GM19023 (cell line): ENCODE measurements around the gene HOXA11.

Experiments
- ATAC-seq: cut with Tn5 transposase; IDR thresholded peaks from one replicate; pipeline ENCODE4 v1.9.1; 2021; ENCODE audit warnings: mild to moderate bottlenecking, moderate library complexity; ENCODE audit not compliant: unreplicated experiment

Gene HOXA11

DNA sequence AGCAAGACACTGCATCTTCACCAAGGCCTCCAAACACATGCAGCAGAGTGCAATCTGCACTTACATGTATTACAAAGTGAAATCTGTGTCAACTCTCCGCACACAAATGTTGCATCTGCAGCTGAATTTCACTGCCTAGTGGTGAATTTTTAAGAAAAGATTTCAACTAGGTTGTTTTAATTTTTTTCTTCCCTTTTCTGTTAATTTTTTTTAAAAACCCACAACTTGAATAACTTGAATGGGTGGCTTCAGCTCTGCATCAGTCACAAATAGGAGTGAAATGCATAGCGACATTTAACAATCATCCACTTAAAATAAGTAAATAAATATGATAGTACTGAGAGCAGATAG, 8.9 kb upstream of the HOXA11 start:
- ATAC-seq: no peak

DNA sequence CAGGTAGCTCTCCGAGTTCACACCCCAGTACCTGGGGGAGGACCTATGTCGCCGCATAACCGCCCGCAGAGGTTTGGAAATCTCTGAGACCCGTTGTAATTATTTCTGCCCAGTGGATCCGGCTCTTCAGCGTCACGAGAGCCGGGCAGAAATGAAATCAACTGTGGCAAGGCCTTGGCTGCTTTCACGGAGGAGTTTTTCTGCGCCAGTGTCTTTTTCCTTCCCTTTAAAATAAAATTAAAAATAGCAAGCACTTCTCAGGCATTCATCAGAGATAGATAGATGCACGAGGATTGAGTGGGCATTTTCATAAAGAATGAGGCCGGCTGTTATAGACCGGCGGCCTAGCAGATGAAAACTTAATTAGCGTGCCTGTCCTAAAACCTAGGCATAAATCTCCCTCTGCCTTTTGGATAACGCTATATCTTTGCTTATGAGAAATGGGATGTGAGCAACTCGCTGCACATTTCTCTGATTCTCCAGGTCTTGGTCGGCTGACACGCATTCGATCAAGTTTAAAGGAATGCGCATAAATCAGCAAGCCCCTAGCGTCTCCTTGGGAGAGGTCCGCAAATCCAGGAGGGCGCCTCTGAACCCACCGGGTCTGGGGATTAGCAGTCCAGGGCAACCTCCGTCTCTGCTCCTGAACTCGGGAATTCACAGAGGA, 8.4 kb upstream of the HOXA11 start:
- ATAC-seq: no peak

DNA sequence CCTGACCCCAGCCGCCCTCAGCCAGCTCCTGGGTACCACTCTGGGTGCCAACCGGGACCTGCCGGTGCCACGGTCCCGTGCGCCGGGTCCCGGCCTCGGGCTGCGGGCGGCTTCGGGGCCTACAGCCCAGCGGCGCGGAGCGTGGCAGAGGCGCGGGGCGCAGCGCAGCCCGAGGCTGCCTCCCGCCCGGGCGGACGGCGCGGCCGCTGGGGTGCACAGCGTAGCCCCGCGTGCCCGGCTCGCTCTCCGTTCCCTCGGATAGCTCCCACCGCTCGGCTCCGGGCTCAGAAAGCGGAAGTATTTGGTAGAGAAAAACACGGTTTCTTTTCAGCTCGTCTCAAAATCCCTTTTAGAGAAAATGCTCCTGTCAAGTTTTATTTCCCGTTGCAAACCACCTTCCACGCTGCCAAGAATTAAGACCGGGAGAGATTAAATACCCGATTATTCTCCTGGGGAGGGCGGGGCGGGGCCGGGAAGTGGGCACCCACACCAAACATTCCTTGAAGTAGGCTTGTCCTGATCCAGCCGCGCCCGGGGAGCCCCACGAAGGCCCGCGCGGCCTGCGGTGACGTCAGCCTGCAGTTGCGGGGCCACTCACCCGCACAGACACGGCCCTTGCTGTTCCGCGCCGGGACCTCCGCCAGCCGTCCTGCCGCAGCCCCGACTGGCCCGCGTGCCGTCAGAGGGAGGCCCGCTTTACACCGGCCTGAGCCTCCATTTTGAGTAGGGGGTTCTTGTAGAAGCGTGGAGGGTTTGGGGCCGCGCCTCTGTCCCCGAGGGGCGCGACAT, 7.7 kb upstream of the HOXA11 start:
- ATAC-seq: no peak

DNA sequence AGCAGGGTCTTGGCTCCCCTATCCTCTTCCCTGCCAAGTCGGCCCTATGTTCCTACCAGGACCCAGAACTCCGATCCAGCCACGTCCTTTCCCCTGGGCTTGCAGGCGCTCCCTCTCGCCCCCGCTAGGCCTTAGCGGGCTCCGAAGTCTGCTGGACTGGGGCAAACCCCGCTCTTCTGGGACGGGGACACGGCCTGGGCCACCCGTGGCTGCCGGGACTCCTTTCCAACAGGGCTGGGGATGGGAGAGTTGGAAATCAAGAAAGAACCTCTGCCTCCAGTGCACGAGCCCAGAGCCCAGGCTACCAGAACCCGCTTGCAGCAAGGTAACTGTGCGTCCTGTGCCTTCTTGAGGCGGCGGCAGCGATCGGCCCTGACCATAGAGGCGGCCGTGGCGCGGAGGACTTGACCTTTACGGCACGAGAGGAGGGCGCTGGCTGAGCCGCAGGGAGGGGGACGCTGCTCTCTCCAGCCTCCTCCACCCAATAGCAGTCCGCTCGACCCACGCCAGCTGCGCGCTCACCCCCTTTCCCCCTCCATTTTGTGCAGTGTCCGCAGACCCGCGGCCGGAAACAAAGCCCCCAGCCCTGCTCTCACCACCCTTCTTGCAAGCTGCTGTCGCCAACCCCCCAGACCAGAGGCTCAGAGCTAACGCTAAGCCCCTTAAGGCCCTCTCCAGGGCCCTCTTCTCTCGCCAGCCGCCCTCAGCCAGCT, 7.0 kb upstream of the HOXA11 start:
- no peak for ATAC-seq

DNA sequence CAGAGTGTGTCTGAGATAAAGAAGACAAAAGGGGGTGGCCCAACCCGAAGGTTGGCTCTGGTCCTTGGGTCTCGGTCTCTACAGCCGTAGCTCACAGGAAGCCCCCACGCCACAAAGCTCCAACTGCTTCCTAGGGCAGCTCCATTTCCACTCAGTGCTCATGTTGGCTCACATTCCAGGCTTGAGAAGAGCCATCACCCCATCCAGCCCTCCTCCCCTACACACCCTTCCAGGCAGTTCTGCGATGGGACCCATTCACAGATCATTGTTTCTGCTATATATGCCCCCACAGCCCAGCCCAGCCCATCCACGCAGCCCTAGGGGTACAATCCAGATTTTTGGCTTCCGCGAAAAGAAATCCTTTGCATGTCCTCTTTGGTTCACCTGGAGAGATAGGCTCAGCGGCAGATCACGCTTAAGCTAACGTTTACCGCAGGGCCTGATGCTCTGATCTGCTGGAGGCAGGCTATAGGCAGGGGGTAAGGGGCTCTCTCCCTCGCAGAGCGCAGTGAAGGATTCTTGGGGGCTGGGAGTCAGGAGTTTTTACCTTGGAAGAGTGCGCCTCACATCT, 6.2 kb upstream of the HOXA11 start:
- ATAC-seq: no peak

DNA sequence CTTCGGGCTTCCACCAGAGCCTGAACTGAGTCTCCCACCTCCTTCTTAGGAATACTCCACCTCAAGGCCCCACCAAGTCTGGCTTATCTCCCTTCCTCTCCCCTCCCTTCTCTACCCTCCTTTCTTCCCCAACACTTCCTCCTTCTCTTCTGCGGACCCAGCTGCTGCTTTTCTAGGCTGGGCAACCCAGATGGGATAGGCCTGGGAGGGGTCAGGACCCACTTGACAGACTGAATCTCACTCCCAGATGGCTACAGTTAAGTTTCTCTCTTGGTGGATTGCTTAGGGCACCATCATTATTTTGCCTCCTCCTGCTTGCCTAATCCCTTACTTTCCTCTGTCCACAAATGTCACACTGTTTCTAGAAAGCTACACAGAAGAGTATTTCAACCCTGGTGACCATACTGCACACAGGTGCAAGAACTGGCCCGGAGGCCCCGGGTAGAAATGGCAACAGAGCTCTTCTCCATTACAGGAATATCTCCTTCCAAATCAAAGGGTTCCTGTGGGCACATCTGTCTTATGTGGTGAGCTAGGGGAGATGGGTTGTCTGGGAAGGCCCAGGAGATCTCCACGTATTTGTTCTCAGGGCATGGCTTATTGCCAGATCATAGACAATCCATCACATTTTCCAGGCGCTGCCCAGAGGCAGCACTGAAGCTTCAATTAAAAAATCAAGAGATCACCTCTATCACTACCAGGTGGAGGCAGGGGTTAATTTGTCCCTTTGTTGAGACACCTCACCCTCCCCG, 5.1 kb upstream of the HOXA11 start:
- ATAC-seq: no peak

DNA sequence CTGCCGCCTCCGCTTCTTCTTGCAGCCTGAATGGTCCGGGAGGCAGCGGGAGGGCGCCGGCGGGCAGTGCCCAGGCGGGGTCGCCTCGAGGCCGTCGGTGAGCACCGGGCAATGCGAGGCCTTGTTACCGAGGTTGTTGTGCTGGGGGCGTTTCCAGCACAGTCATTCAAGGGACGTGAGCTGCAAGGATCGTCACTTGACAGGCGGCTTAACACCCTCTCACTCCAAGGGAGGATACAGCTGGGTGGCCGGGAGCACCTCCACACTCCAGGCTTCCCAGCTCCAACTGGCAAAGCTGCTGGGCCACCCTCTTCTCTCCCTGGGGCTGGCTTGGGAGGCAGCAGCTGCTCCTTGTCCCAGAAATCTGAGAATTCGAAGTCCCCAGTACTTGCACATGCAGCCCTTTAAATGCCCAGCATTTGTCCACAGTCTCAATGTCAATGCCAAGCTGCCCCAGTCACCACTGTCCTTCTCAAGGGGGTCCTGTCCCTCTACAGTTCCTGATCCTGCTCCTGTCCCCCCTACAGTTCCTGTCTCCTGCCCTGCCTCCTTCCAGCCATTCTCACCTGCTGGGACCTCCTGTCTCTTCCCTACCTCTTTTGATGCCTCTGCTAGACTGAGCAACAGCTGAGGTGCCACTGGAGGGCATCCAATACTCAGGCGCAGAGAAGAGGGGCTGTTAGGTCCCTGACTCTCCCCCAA, 4.4 kb upstream of the HOXA11 start:
- no peak for ATAC-seq

DNA sequence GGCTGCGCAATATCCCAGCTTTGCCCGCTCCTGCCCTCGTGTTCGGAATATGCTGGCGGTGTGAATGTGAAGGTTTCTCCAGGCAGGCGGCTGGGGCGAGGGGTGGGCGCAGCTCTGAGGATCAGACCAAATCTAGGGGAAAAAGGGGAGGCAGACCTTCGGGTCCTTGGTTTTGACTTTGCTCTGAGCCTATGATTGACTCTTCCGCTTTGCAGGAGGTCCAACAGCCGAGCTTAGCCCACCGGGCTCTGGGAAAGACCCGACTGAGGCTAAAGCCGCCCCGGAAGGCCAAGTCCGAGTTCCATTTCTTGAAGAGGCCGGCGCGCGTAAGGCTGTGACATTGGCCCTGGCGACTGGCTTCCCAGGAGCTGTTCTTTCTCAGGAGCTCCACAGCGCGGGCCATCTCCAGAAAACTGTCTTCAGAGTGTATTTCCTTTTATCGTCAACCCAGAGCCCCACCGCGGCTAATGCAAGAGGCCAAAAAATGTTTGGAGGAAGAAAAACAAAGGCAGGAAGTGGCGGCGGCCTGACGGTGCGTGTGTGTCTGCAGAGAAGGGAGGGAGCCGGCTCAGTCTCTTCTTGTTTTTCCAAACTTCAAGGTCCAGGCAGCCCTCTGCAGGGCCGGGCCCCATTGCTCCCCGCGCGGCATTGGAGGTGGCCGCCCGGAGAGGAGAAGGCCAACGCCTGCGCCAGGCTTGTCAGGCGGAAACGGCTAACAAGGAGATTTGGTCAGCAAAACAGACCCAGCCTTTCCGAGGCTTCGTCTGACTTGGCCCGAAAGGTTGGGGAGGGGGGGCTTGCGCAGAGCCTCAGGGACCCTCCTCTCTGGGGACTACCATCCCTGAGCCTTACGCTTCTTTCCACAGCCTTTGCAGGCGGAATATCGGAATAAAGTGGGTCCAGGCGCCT, 3.6 kb upstream of the HOXA11 start:
- ATAC-seq: no peak

DNA sequence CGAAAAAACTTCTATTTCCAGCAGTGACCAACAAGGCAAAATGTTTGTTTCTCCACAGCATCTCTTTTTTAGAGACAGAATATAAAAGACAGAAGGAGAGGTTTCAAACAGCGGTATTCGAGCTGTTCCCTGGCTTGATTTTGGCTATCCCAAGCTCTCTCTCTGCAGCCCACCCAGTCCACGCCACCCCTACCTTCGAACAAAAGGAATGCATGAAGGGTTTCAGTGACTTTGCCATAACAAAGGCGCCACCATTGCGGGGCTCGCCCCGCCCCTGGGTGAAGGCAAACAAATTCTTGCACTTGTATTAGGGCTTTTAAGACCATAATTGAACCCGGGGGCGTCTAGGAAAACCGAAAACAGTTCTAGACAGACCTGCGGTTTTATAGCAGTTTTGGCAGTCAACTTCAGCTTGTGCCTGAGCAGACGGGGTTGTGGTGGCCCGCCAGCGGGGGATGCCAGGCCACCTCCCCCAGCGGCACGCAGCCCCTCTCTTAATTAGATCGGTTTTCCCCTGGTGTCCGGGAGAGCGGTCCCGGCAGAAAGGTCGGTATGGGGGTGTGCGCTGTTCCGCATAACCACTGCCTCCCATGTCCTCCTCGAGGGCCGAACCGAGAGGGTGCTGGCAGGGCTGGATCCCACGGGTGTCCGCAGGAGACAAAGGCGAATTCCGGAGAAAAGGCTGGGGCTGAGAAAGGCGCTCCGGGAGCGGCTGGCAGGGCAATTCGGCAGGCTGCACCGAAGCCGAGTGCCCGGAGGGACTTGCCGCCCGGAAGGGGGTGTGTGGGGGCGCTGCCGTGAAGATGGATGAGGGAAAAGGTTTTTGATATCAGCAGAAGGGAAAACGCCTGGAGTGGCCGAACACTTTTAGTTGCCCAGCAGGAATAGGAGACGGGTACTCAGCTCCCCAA, 2.7 kb upstream of the HOXA11 start:
- no peak for ATAC-seq

DNA sequence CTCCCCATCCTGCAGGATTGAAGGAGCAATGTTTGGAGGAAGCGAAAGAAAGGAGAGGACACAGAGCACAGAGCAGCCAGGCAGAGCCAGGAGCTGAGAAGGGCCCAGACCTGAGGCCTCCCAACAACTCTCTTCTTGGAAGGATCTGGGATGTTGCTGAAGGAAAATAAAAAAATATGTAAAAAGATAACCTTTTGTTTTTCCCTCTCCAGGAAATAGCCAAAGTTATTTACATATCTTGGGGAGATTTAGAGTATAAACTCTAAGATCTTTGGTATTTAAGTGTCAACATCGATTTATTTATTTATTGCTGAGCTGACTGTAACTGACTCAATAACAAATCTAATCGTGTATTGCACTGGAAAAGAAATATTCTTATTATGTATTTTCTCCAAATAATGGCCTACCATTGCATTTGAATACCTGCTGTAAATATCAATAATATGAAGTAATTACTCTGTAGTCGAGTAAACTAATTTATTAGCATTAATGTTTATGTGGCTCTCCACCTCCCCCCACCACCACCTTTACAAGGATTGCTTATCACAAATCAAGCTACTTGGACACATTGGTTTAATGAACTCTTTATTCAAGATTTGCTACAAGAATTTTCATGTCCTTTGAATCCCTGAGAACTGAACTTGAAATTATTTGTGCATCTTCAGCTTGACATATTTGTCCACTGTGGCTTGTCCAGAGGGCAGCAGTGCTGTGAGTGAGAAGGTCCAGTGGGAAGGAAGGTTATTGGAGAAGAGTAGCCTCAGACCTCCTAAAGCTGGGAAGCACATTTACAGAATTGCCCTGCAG, 1.8 kb upstream of the HOXA11 start:
- no peak for ATAC-seq

DNA sequence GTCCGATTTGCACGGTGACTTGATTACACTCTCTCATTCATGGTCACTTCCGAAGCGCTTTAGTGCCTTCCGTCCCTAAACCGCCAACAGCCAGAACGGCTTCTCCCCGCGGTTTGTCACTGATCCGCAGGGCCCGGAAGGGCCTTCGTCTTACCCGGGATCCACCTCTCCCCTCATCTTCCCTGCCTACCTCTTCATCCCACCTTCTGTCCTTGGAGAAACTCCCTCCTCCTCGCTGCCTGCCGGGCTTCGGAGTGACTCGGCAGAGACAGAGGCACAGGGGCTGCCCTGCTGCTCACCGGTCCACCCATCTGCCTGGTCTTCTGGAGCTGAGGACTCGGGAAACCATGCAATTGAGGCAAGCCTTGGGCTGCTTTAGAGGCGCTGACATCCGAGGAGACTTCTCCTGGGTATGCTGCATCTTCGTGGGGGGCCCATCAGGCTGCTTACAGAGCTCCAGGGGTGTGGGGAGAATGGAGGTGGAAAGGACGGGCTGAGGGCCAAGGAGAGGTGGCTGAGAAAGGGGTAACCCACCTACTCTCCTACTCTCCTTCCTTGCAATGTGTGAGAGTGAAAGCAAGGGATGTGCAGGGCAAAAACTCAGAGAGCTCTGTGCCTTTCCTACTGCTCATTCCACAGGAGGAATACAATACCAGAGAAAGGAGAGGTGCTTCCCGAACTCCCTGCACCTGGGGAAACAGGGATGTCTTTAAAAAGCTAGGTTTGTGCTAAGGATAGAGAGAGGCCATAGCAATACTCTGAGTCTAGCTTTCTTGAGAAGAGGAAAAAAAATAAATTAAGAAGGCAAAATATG, 1.0 kb upstream of the HOXA11 start:
- no peak for ATAC-seq

DNA sequence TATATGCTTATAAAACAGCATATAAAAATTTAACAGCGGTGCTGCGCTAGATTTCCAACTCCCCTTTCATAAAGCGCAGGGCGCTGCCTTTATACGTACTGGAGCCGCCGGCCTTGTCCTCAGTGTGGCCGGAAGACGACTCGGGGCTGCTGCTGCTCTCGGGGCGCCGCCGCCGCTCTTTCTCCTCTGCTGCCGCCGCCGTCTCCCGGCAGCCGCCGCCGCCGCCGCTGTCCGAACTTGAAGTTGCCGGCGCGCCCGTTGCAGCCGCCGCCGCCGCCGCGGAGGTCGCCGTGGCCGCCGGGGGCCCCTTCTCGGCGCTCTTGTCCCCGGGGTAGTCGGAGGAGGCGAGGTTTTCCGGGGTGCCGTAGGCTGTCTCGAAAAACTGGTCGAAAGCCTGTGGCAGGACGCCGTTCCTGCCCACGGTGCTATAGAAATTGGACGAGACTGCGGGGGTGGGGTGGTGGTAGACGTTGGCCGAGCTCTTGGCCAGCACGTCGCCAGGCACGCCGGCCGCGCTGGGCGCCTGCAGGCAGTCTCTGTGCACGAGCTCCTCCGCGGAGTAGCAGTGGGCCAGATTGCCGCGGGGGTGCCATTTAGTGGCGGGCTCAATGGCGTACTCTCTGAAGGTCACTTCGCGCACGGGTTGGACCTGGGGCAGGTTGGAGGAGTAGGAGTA, 557 bp downstream of the HOXA11 start:
- ATAC-seq: no peak

DNA sequence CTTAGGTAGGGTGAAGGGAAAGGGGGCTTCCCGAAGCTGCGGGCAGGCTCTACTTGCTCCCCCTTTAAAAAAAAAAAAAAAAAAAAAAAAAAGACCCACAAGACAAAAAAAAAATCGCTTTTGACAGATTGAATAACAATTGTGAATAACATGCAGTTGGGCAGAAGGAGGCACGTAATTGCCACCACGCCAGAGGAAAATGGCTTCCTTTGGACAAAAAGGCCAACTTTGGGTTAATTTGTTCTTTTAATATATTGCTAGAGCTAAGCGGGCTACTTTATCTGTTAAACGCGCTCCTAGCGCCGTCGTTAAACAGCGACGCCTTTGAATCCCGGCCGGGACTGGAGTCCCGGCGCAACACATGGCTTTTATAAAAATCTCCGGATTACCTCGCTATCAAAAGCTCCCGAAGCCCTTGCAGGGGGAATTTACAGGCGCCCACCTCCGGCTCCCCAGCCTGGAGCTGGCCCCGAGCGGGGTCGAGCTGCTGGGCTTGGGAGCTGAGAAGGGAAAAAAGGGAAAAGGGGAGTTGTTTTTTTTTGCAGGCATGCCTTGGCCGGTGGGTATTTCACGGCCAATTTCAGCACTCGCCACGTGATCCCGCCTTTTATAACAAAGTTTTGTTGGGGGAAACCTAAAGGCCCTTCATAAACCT, 1.2 kb downstream of the HOXA11 start:
- ATAC-seq: no peak

DNA sequence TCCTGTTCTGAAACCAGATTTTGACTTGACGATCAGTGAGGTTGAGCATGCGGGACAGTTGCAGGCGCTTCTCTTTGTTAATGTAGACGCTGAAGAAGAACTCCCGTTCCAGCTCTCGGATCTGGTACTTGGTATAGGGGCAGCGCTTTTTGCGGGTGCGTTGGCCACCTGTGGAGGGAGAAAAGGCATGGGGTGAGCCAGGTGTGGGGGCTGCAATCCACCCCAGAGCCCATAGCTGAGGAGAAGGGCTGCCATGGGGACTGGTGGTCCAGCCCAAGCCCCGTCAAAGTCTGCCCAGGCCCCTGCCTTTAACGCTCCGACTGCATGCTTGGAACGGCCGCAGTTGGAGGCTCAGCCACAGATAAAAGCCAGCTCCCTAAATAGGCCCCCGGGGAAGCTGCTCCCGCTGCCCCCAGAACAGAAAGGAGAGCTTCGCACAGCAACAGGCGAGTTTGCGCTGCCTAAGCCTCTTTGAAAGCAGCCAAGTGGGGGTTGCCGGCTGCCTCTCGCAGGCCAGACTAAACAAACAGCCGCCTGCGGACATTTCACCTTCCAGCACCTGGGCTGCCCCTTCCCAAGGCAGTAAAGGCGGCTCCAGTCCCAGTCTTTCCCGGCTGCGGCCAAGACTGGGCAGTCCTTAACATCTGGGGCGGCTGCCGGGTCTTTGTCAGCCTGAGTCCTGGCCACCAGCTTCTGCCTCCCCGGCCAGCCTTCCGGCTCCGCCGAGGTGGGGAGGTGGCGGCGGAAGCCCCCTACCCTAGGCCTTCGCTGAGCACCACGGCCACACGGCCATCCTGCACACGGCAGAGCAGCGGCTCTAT, 2.0 kb downstream of the HOXA11 start:
- no peak for ATAC-seq
